HepG2 (cell line): ENCODE measurements around the gene MSMO1. TPM values are rescaled to one million over a fixed set of nuclear protein-coding genes. Genes with fewer than 3 reads are reported as not detected.

Experiments
- FOXP1 ChIP-seq, 2 experiments: fragments of 450-650 bp in 1 of 2; IDR thresholded peaks; 2 replicates each; pipeline ENCODE4 v1.6.1; 2017 to 2018; ENCODE audit warnings: antibody characterized with exemption in 1 of 2
- IRF9 ChIP-seq: sonication (generic); formaldehyde crosslinking; IDR thresholded peaks from 2 replicates; pipeline ENCODE4 v1.8.0; 2022; ENCODE audit warnings: missing genetic modification reagents, mild to moderate bottlenecking, borderline replicate concordance
- KDM6A ChIP-seq: IDR thresholded peaks from 2 replicates; pipeline ENCODE4 v1.6.1; 2016; ENCODE audit warnings: low read depth
- MED1 ChIP-seq: sonication (generic); formaldehyde crosslinking; IDR thresholded peaks from 2 replicates; pipeline ENCODE4 v1.4.0; 2020; ENCODE audit warnings: missing genetic modification reagents
- NFRKB ChIP-seq: fragments of 450-650 bp; IDR thresholded peaks from 2 replicates; pipeline ENCODE4 v1.6.1; 2017
- NR2C2 ChIP-seq: sonication (generic); formaldehyde crosslinking; IDR thresholded peaks from 2 replicates; pipeline ENCODE4 v1.4.0; 2020; ENCODE audit warnings: missing genetic modification reagents, mild to moderate bottlenecking, moderate library complexity, borderline replicate concordance
- RNF219 ChIP-seq: sonication (generic); formaldehyde crosslinking; IDR thresholded peaks from 2 replicates; pipeline ENCODE4 v1.5.0; 2020; ENCODE audit warnings: mild to moderate bottlenecking, missing genetic modification reagents
- SMAD9 ChIP-seq: sonication (generic); formaldehyde crosslinking; IDR thresholded peaks from 2 replicates; pipeline ENCODE4 v1.5.1; 2020; ENCODE audit warnings: mild to moderate bottlenecking, missing genetic modification reagents
- SRY ChIP-seq: sonication (generic); formaldehyde crosslinking; IDR thresholded peaks from 2 replicates; pipeline ENCODE4 v1.8.0; 2022; ENCODE audit warnings: mild to moderate bottlenecking, missing genetic modification reagents
- TOPORS ChIP-seq: sonication (generic); formaldehyde crosslinking; IDR thresholded peaks from 2 replicates; pipeline ENCODE4 v1.8.0; 2023; ENCODE audit warnings: mild to moderate bottlenecking, missing genetic modification reagents
- ZMAT3 ChIP-seq: sonication (generic); formaldehyde crosslinking; conservative IDR thresholded peaks from 2 replicates; pipeline ENCODE4 v1.7.0; 2021; ENCODE audit warnings: missing genetic modification reagents
- ZNF160 ChIP-seq: sonication (generic); formaldehyde crosslinking; IDR thresholded peaks from 2 replicates; pipeline ENCODE4 v1.8.0; 2022; ENCODE audit warnings: mild to moderate bottlenecking, inconsistent platforms, missing genetic modification reagents
- ZNF17 ChIP-seq: sonication (generic); formaldehyde crosslinking; IDR thresholded peaks from 2 replicates; pipeline ENCODE4 v1.5.0; 2020; ENCODE audit warnings: mild to moderate bottlenecking, missing genetic modification reagents
- ZNF879 ChIP-seq: sonication (generic); formaldehyde crosslinking; IDR thresholded peaks from 2 replicates; pipeline ENCODE4 v1.8.1; 2023; ENCODE audit warnings: missing genetic modification reagents
- ZSCAN12 ChIP-seq: sonication (generic); formaldehyde crosslinking; IDR thresholded peaks from 2 replicates; pipeline ENCODE4 v1.9.0; 2021; ENCODE audit warnings: mild to moderate bottlenecking, missing genetic modification reagents
- ZSCAN22 ChIP-seq: sonication (generic); formaldehyde crosslinking; IDR thresholded peaks from 2 replicates; pipeline ENCODE4 v1.4.0; 2020; ENCODE audit warnings: mild to moderate bottlenecking, missing genetic modification reagents
- polyA plus RNA-seq, 8 experiments: library from polyadenylated mRNA; depleted of rRNA in 3 of 8; stranded (reverse) in 7 of 8; unstranded in 1 of 8; fragments of >200 nt; fragmentation: Illumina TruSeq in 4 of 8; extraction: Trizol in 4 of 8; gene quantifications; 2 replicates each; pipeline versions ENCODE4 v1.2.1 to v1.2.3, GENCODE V29; 2011 to 2016; ENCODE audit warnings: low read depth in 4 of 8, missing spikeins in 1 of 8, mixed read lengths in 1 of 8; ENCODE audit not compliant: insufficient read depth in 1 of 8
- total RNA-seq, 5 experiments: library from RNA; depleted of rRNA; stranded (reverse); fragments of >200 nt; fragmentation: Illumina TruSeq; extraction: Trizol; gene quantifications; 2 replicates each; pipeline ENCODE4 v1.2.3, GENCODE V29; 2016; ENCODE audit warnings: low read depth in 1 of 5
- TF ChIP-seq, protein P1 (sequence below): sonication (generic); formaldehyde crosslinking; conservative IDR thresholded peaks from 2 replicates; pipeline ENCODE4 v1.4.0; 2020; ENCODE audit warnings: mild to moderate bottlenecking, missing genetic modification reagents, moderate library complexity
- TF ChIP-seq, protein P2 (sequence below): sonication (generic); formaldehyde crosslinking; IDR thresholded peaks from 2 replicates; pipeline ENCODE4 v1.5.1; 2020; ENCODE audit warnings: mild to moderate bottlenecking, moderate library complexity, missing genetic modification reagents
- TF ChIP-seq, protein P3 (sequence below): IDR thresholded peaks from 2 replicates; pipeline ENCODE4 v1.6.1; 2016; ENCODE audit warnings: missing biosample characterization, missing genetic modification reagents, low read depth

Gene MSMO1
- total and polyA plus RNA-seq, 2 of the 13 experiments (the other 11 are each of a cell fraction or from before 2014, with no cell fraction given) = 98.1 to 216 TPM

DNA sequence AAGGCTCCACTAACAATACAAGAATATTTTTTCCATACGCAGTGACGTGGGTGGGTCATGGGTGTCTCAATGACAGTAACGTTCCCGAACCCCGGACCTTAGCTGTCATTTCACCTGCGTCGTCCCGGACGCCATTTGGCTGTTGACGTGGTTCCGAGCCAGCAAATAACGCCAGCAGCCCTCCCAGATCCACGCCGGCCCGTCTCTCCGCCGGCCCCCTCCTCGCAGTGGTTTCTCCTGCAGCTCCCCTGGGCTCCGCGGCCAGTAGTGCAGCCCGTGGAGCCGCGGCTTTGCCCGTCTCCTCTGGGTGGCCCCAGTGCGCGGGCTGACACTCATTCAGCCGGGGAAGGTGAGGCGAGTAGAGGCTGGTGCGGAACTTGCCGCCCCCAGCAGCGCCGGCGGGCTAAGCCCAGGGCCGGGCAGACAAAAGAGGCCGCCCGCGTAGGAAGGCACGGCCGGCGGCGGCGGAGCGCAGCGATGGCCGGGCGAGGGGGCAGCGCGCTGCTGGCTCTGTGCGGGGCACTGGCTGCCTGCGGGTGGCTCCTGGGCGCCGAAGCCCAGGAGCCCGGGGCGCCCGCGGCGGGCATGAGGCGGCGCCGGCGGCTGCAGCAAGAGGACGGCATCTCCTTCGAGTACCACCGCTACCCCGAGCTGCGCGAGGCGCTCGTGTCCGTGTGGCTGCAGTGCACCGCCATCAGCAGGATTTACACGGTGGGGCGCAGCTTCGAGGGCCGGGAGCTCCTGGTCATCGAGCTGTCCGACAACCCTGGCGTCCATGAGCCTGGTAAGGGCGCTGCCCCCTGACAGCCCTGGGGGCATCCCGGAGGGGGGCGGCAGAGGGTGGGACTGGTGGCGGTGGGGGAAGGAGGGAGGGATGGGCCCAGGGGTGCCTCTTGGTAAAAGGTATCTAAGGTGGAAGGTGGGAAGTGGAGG is 51.5 kb downstream of the MSMO1 start, which contains the start of gene CPE (continued):
- TF ChIP-seq TOPORS (CRISPR knock-in tag) (peak; percentile 79), ZSCAN12 (CRISPR knock-in tag) (no peak), SMAD9 (CRISPR knock-in tag) (no peak), RNF219 (CRISPR knock-in tag) (no peak), KDM6A (CRISPR knock-in tag) (no peak), ZSCAN22 (no peak), IRF9 (CRISPR knock-in tag) (peak; percentile 89), ZNF160 (CRISPR knock-in tag) (peak; percentile 70; the same call in 1 of the 2 replicates), SRY (CRISPR knock-in tag) (peak; percentile 71; the same call in 1 of the 2 replicates), NFRKB (no peak), ZNF17 (CRISPR knock-in tag) (no peak), FOXP1 (IDR thresholded peaks at IDR 0.05) (no peak), FOXP1 (CRISPR knock-in tag; IDR thresholded peaks at IDR 0.05) (no peak), ZNF879 (CRISPR knock-in tag) (no peak), NR2C2 (CRISPR knock-in tag) (peak; percentile 62; the same call in 1 of the 2 replicates), ZMAT3 (peak; percentile 91; the same call in 1 of the 2 replicates), MED1 (peak; percentile 80)
- TF ChIP-seq, protein P1, sequence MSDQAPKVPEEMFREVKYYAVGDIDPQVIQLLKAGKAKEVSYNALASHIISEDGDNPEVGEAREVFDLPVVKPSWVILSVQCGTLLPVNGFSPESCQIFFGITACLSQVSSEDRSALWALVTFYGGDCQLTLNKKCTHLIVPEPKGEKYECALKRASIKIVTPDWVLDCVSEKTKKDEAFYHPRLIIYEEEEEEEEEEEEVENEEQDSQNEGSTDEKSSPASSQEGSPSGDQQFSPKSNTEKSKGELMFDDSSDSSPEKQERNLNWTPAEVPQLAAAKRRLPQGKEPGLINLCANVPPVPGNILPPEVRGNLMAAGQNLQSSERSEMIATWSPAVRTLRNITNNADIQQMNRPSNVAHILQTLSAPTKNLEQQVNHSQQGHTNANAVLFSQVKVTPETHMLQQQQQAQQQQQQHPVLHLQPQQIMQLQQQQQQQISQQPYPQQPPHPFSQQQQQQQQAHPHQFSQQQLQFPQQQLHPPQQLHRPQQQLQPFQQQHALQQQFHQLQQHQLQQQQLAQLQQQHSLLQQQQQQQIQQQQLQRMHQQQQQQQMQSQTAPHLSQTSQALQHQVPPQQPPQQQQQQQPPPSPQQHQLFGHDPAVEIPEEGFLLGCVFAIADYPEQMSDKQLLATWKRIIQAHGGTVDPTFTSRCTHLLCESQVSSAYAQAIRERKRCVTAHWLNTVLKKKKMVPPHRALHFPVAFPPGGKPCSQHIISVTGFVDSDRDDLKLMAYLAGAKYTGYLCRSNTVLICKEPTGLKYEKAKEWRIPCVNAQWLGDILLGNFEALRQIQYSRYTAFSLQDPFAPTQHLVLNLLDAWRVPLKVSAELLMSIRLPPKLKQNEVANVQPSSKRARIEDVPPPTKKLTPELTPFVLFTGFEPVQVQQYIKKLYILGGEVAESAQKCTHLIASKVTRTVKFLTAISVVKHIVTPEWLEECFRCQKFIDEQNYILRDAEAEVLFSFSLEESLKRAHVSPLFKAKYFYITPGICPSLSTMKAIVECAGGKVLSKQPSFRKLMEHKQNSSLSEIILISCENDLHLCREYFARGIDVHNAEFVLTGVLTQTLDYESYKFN (CRISPR knock-in tag) = peak; percentile 61
- TF ChIP-seq, protein P2, sequence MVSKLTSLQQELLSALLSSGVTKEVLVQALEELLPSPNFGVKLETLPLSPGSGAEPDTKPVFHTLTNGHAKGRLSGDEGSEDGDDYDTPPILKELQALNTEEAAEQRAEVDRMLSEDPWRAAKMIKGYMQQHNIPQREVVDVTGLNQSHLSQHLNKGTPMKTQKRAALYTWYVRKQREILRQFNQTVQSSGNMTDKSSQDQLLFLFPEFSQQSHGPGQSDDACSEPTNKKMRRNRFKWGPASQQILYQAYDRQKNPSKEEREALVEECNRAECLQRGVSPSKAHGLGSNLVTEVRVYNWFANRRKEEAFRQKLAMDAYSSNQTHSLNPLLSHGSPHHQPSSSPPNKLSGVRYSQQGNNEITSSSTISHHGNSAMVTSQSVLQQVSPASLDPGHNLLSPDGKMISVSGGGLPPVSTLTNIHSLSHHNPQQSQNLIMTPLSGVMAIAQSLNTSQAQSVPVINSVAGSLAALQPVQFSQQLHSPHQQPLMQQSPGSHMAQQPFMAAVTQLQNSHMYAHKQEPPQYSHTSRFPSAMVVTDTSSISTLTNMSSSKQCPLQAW = peak; percentile 81
- TF ChIP-seq, protein P3, sequence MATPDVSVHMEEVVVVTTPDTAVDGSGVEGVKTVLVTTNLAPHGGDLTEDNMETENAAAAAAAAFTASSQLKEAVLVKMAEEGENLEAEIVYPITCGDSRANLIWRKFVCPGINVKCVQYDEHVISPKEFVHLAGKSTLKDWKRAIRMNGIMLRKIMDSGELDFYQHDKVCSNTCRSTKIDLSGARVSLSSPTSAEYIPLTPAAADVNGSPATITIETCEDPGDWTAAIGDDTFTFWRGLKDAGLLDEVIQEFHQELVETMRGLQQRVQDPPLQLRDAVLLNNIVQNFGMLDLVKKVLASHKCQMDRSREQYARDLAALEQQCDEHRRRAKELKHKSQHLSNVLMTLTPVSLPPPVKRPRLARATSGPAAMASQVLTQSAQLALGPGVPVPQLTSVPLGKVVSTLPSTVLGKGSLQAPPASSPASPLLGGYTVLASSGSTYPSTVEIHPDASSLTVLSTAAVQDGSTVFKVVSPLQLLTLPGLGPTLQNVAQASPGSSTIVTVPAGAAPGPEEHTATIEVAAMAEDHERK (CRISPR knock-in tag) = no peak
